Posterior cingulate gyrus (tissue), 11 donors: ENCODE data around the gene TRAF3IP1.
"Not testable (repeated sequence)": the region's sequence is repeated elsewhere in the genome, so short reads cannot be mapped to it uniquely, and the experiment has no call there.

Source experiments
- DNase-seq, 10 donors: peaks; one replicate each; pipeline versions ENCODE4 v3.0.0 to v3.0.0-alpha.2; 2020 to 2021; ENCODE audit warnings: mixed read lengths in 3 of 10
- intact Hi-C: fragments of 100-400 bp; cut with DNase I; formaldehyde crosslinking; loops from one replicate; pipeline ENCODE4 v1.15.1; 2023

TRAF3IP1 gene

DNA sequence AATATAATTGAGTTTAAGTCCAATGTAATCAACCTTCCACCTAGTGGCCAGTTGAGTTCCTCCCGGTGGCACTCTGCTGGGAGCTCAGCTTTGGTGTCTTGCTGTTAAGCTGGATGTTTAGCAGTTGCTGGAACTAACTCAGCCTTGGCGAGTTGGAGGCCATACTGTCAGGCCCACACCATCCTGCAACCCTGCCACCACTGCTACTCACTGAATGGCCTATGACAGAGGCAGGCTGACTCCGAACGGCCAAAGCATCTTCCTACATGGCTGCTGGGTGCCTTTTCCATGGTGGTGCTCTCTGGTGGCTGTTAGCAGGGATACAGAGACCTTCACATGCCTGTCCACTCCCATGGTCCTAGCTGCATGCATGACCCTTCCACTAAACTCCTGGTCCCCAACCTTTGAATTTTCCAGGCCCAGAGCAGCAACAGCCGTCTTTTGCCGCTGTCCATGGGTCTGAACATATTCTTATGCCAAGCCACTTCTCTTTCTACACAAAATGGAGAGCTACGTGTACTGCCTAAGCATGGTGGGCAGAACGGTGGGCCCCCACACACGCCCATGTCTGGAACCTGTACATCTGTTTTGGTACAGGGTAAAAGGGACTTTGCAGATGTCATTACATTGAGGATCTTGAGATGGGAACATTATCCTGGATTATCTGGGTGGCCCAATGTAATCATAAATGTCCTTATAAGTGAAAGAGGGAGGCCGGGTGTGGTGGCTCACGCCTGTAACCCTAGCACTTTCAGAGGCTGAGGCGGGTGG lies 15.0 kb upstream of the TRAF3IP1 start:
- peak in 2 of 10 donors; percentile 34 to 62 for DNase-seq
- intact Hi-C loops = no loop called here

DNA sequence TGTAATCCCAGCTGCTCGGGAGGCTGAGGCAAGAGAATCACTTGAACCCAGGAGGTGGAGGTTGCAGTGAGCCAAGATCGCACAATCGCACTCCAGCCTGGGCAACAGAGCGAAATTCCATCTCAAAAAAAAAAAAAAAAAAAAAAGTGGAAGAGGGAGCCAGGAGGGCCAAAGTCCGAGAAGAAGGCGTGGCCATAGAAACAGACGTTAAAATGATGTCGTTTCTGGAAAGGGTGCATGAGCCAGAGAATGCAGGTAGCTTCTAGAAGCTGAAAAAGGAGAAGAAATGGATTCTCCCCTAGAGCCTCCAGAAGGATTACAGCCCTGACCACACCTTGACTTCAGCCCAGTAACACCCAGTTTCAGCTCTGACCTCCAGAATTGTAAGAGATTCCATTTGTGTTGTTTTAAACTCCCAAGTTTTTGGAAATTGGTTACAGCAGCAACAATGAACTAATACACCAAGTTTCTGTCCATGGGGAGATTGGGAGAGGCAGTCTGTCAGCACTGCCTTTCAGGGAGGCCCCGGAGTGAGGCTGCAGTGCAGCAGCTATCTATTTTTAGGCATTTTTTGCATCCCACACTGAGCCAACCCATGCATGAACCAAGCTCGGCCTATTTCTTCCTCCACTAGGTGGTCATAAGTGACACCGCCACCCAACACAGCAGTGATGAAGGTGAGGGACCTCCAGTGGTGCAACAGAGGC lies 14.2 kb upstream of the TRAF3IP1 start:
- intact Hi-C loops = no loop called here
- DNase-seq = peak in 2 of 10 donors; percentile 16 to 35

DNA sequence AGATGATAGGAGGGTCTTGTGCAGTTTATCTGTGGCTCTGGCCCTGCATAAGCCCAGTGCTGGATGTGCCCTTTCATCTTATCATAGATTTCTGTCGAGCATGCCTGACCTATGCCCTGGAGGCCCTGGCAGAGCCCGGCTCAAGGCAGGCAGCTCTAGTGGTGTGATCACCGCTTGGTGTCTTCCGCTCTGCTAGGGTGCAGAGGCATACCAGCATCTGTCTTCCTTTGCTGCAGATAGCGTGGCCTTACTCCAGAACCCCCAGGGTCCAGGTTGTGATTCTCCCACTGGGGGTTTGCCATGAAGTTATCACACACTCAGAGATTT lies 13.7 kb upstream of the TRAF3IP1 start:
- intact Hi-C loops = no loop called here
- peak in 1 of 10 donors; percentile 11 for DNase-seq

DNA sequence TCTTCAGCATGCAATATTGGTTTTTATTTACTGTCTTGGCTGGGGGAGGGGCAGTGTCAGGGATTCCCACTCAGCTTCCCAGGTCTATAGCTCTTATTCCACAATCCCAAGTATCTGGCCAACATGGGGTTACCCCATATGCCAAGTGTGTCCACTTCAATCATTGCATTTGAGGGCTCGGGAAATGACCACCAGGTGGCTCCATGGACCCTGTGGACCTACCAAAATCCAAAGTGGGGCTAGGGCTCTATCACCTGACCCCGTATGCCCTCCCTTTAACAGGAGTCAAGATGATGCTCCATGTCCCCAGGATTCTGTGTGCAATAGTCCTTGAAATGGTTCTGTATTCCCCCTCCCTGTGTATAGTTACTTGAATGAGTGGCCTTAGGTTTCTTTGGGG lies 12.1 kb upstream of the TRAF3IP1 start:
- peak in 1 of 10 donors; percentile 15 for DNase-seq
- intact Hi-C loops = no loop called here

DNA sequence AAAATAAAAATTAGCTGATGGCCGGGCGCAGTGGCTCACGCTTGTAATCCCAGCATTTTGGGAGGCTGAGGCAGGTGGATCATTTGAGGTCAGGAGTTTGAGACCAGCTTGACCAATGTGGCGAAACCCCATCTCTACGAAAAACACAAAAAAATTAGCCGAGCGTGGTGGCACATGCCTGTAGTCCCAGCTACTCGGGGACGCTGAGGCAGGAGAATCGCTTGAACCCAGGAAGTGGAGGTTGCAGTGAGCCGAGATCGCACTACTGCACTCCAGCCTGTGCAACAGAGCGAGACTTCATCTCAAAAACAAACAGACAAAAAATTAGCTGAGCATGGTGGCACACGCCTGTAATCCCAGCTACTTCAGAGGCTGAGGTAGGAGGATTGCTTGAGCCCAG lies 9.6 kb upstream of the TRAF3IP1 start:
- DNase-seq = peak in 1 of 10 donors; percentile 53
- intact Hi-C loops = not testable (repeated sequence)

DNA sequence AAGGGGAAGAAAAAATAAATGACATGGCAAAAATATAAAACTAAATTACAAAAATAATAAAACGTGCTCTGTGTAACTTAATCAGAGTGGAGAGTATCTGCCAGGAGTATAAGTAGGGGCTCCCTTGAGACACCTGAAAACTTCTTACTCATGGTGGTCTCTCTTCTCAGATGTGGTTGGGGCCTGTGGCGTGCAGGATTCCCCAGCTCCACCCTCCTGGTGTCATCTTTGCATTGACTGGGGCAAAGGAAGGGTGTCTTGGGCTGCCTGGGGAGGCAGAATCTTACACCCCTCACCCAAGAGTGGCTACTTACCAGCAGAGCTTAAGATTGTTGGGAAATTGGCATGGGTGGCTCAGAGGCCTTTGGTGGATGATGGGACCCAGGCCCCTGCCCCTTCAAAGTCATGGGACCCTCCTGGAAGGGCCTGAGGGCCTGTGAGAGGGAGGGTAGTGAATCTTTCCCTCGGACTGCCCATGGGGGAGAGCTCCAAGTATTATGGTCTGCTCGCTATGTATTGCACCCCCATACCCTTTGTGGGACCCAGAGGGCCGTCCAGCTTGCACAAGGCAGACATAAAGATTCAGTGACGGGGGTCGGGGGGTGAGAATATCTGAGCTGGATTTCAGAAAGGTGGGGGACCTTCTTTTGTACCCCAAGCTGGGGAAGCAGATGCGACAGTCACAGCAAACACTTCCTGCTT lies 6.9 kb upstream of the TRAF3IP1 start:
- intact Hi-C loops = no loop called here
- DNase-seq = peak in 2 of 10 donors; percentile 33 to 50

DNA sequence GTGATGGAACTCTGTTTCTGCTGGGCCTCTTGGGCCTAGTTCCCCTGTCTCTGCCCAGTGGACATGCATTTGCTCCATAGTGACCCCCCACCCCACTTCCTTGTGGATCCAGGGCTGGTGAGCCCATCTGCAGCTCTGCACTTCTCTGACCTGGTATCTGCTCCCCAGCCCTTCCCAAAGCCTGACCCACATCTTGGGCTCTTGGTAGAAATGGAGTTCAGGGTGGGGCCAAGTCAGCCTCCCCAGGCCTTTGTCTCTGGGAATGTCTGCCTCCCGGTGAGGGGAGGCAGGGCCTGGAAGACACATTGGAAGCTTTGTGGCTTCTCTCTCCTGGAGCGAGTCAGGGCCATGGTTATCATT lies 6.3 kb upstream of the TRAF3IP1 start:
- peak in 2 of 10 donors; percentile 20 to 54 for DNase-seq

DNA sequence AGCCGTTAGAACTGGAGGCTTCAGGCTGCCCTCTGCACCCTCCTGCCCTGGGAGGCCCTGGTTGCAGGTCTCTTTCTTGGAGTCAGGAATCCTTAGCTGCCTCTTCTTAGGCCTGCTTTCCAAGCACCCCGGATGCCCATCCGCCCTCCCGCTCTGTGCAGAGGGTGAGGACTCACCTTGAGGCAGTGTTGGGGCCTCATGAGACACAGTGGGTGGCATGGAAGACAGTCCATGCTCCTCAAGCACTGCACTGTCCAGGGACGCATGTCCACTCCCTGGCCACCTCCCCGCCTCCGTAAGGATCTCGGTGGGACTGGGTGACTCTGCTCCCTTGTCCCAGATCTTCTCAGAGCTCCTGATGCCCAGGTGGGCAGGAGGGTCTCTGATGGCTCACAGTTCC lies 5.7 kb upstream of the TRAF3IP1 start:
- peak in 2 of 10 donors; percentile 66 to 67 for DNase-seq
- intact Hi-C loops = no loop called here

More for the DNA sequence above, 6.3 kb upstream of the TRAF3IP1 start:
- intact Hi-C loops = no loop called here

DNA sequence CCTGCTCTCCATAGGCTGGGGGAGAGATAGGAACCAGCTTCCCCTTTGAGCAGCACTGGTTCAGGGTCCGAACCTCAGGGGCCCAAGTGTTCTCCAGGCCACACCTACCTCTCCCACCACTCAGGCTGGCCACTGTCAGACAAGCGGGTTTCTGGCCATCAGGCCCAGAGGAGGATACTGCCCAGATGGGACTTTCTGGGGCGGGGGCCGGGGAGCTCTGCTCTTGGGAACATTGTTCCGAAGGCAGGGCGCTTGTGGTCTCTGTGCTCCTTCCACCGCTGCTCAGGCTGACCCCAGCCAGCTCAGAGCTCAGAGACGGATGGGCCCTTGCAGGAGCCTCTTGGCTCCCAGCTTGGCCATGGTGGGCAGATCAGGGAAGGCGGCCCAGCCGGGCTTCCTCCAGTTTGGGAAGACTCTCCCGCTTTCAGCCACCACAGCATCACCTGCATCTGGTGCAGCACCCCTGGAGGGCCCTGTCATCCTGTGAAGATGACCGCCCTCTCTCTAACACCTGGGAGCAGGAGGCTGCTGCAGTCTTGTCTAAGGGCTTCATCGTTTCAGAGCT lies 5.2 kb upstream of the TRAF3IP1 start:
- peak in 2 of 10 donors; percentile 71 to 79 for DNase-seq
- intact Hi-C loops = no loop called here

DNA sequence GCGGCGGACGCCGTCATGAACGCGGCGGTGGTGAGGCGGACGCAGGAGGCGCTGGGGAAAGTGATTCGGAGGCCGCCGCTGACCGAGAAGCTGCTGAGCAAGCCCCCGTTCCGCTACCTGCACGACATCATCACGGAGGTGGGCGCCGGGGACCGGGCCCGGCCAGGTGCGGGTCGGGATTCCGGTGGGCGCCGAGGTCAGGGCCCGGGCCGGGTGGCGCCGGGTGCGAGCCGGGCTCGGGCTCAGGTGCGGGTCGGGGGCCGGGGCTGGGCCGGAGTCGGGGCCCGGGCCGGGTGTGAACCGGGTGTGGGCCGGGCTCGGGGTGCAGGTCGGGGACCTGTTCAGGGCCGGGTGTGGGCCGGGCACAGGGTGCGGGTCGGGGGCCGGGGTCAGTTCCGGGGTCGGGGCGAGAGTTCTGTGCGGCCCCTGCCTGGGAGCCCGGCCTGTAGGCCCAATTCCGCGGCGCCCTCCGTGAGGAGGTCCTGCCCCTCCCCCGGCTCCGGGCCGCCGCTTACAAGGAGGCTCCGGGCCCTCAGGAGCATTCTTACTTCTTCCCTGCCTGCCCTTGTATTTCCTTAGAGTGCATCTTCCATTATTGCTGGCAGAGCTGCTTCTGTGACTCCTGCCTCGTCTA lies 447 bp downstream of the TRAF3IP1 start:
- intact Hi-C loops = loop anchor here (2.0 kb wide), 1 partner anchor 32 kb away; the partner anchor contains the start of gene PER2
- DNase-seq = peak in 4 of 10 donors; percentile 19 to 83 (median 73)

DNA sequence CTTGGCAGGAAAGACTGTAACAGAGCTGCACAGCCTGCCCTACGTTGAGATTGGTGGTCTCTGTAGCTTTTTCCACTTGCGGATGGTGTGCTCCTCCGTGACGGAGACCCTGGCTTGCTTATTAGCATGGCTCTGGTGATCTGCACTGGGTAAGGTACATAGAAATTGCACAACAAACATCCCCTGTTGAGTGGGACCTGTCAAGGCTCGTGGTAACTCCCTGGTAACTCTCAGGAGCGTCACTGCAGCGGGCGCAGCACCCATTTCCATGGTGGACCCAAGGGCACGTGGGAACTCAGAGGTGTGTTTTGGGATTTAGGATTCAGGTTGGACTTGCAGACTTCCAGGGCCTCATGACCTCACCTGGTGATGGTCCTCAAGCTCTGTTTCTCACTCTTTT lies 1.1 kb downstream of the TRAF3IP1 start:
- DNase-seq = peak in 1 of 10 donors; percentile 29
- intact Hi-C loops = loop anchor here (2.0 kb wide), 1 partner anchor 33 kb away; the partner anchor contains the start of gene PER2

DNA sequence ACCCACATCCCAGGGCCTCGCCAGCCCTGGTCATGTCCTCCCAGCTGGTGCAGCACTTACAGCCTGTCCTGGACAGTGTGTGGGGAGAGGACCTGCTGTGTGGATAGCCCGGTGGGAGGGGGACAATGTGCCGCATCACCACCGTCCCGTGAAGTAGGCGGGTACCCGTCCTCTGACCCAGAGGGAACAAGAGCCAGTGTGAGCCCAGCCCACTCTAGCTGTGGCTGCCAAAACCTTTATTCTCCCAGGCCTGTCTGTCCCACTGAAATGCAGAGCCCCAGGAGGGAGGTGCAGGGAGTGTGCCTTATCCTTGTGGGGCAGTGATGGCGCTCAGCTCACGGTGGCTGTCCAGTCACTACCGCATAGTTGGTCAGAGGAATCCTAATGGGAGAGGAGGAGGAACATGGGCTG lies 1.7 kb downstream of the TRAF3IP1 start:
- intact Hi-C loops = no loop called here
- DNase-seq = peak in 2 of 10 donors; percentile 82 to 85

DNA sequence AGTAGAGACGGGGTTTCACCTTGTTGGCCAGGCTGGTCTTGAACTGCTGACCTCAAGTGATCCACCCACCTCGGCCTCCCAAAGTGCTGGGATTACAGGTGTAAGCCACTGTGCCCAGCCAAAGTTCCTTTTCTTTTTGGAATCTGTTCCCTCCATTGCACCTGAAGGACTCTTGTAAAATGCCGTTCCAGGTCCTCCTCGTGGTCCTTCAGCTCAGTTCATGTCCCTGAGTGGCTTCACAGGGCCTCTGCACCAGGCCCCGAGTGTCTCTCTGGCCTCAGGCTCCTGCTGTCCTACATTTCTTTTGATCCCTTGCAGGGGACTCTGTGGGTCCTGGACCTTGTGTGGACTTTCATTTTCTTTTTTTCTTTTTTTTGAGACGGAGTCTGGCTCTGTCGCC lies 3.9 kb downstream of the TRAF3IP1 start:
- DNase-seq = peak in 2 of 10 donors; percentile 13 to 36
- intact Hi-C loops = not testable (repeated sequence)

DNA sequence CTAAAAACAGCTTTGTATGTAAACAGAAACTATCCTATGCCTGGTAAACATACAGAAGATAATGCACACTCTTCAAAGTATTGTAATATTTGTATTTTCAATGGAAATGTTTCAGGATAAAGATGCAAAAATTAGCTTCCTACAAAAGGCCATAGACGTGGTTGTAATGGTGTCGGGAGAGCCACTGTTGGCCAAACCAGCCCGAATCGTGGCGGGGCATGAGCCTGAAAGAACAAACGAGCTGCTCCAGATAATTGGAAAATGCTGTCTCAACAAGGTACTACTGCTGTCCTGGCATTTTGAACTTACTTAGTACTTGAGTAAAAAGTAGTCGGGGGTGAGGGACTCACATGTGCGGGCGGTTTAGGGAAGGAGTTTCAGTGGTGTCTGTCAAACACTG lies 5.4 kb downstream of the TRAF3IP1 start:
- DNase-seq = peak in 1 of 10 donors; percentile 29
- intact Hi-C loops = no loop called here

DNA sequence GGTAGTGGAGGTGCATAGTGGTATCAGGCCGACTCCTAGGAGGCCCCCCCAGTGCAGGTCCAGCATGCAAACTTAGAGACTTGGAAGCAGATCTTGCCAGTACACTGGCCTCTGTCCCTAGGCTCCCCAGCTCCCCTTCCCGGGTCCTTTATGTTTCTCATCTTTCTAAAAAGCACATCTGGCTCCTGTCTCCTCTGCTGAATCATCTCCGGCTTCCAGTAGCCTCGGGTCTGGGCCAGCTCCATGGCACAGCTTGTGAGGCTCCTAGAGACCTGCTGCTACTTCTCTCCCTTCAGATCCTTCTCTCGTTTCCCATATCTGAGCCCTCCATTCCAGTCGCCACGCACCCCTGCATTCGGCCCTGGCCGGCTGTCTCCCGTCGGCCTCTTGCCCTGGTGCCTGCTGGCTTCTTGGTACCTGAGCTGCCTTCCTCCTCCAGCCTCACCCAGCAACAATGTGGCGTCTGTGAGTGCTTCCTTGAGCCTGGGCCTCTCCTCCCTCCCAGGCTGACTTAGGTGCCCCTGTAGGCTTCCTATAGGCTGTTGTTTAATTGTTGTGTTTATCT lies 6.6 kb downstream of the TRAF3IP1 start:
- DNase-seq = peak in 2 of 10 donors; percentile 40 to 61
- intact Hi-C loops = no loop called here

DNA sequence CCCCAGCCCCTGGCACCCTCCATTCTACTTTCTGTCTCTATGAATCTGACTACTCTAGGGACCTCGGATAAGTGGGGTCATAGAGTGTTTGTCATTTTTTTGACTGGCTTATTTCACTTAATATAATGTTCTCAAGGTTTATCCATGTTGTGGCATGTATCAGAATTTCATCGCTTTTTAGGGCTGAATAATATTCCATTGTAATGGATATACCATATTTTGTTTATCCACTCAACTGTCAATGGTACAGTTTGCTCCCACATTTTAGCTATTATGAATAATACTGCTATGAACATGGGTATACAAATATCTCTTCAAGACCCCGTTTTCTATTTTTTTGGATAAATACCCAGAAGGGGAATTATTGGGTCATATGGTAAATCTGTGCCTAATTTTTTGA lies 7.4 kb downstream of the TRAF3IP1 start:
- intact Hi-C loops = no loop called here
- no peak for DNase-seq

DNA sequence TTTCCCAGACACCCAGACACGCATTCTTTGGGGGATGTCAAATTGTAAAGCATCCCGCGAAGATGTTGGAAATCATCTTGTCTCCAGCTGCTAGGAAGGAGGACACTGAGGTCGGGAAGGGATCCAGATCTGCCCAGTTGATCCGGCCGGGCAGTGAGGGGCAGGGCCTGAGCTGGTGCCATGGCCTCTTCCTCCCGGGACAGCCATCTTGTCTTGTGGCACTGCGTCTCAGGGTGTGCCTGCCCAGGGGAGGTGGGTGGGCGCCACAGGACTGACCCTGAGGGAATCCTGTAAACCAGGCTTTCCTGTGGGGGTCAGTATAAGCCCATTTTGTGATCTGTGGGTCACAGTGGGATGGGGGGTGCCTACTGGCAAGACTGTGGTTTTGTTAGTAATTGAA lies 10.1 kb downstream of the TRAF3IP1 start:
- DNase-seq = peak in 2 of 10 donors; percentile 58 to 59
- intact Hi-C loops = no loop called here

DNA sequence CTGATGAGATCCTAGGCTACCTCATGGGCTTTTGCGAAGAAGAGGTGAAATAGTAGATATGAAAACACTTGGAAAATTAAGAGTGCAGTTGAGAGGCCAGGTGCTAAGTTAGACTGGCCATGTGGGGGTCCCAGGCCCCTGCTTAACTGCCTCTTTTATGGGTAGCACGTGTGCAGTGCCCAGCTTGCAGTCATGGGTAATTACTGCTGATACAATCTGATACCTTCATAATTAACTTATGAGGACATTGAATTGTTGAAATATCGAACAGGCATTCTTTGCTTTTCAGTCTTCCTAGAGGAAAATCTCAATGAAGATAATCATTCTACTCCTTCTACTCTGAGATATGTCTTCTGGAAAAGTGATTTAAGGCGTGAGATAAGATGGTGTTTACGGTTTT lies 11.6 kb downstream of the TRAF3IP1 start:
- DNase-seq = no peak
- intact Hi-C loops = no loop called here

DNA sequence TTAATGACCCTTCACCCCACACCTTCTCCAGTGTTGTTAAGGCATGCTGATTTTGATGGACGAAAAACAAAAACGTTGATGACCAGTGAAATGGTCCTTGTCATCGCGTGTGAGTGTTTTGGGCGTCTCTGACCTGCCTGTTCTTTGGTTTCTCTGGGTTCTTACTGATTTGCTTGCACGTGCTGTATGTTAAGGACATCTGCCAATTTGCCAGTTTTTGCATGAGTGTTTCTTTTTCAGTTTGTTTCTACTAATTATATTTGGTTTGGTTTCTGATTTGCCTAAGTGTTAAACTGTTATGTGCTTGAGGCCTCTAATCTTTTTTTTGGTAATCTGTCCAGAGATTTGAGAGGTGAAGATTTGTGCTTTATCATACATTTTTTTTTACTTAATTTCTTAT lies 14.6 kb downstream of the TRAF3IP1 start:
- intact Hi-C loops = no loop called here
- no peak for DNase-seq

DNA sequence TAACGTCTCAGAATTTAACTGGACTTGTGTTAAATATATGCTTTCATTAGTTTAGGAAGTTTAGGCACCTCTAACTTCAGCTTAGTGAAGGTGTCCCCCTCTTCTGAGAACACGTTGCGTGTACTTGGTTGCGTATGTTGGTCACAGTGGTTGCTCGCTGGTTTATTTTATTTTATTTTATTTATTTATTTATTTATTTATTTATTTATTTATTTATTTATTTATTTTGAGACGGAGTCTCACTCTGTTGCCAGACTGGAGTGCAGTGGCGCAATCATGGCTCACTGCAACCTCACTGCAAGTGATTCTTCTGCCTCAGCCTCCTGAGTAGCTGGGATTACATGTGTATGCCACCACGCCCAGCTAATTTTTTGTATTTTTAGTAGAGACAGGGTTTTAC lies 15.3 kb downstream of the TRAF3IP1 start:
- DNase-seq, intact Hi-C loops: not testable (repeated sequence)
